T-cell (primary cell): ENCODE measurements around the gene KIAA0586. TPM values are rescaled to one million over a fixed set of nuclear protein-coding genes. Genes with fewer than 3 reads are reported as not detected.
"Not testable (repeated sequence)": the region's sequence is repeated elsewhere in the genome, so short reads cannot be mapped to it uniquely, and the experiment has no call there.

Source experiments
- ATAC-seq, 4 experiments: fragments of 200-7000 bp in 3 of 4; fragments of 150-1000 bp in 1 of 4; cut with Tn5 transposase; replicated peaks in 1 of 4; 1 replicate in 3 of 4; 2 replicates in 1 of 4; pipeline ENCODE4 v1.10.0; 2021; ENCODE audit warnings: moderate library complexity in 3 of 4, mild to moderate bottlenecking in 2 of 4, moderate number of reproducible peaks in 1 of 4
- CTCF ChIA-PET, 2 donors: fragments of 300-600 bp; sonication (Branson Sonifier 250); formaldehyde crosslinking; loops; one replicate each; lab custom pipeline; 2022; ENCODE audit warnings: antibody characterized with exemption in 2 of 2; lab: Charles Lee
- POLR2A ChIA-PET, 2 donors: fragments of 300-600 bp; sonication (Branson Sonifier 250); formaldehyde crosslinking; loops; one replicate each; lab custom pipeline; 2022; ENCODE audit warnings: antibody characterized with exemption in 2 of 2; lab: Charles Lee
- DNase-seq, 35 experiments: peaks; one replicate each; pipeline versions ENCODE4 v3.0.0 to v3.0.0-alpha.2; 2013 to 2023
- H3K27ac ChIP-seq: one replicate; pipeline ENCODE4 v1.5.1; 2013; ENCODE audit warnings: low read length
- H3K27me3 ChIP-seq, 2 experiments: replicated peaks in 1 of 2; 1 replicate in 1 of 2; 2 replicates in 1 of 2; pipeline versions ENCODE4 v1.6.1 to v1.7.0; 2013; ENCODE audit warnings: low read length in 1 of 2, mixed read lengths in 1 of 2; ENCODE audit not compliant: control insufficient read depth in 2 of 2, insufficient read depth in 2 of 2; ENCODE audit errors: extremely low read depth in 1 of 2
- H3K36me3 ChIP-seq, 2 donors: 1 replicate in 1 of 2; 2 replicates in 1 of 2; pipeline versions ENCODE4 v1.6.1 to v1.7.0; 2013; ENCODE audit warnings: low read length in 1 of 2; ENCODE audit not compliant: control insufficient read depth in 2 of 2, insufficient read depth in 1 of 2; ENCODE audit errors: extremely low read depth in 1 of 2
- H3K4me1 ChIP-seq, 2 experiments: 1 replicate in 1 of 2; 2 replicates in 1 of 2; pipeline versions ENCODE4 v1.6.1 to v1.7.0; 2013; ENCODE audit warnings: low read length in 2 of 2, mixed read lengths in 1 of 2; ENCODE audit not compliant: insufficient read depth in 2 of 2, control insufficient read depth in 1 of 2; ENCODE audit errors: extremely low read depth in 1 of 2
- H3K4me3 ChIP-seq, 2 donors: 1 replicate in 1 of 2; 2 replicates in 1 of 2; pipeline versions ENCODE4 v1.5.1 to v1.7.0; 2013; ENCODE audit warnings: mild to moderate bottlenecking in 2 of 2, low read length in 1 of 2, moderate library complexity in 1 of 2; ENCODE audit not compliant: control insufficient read depth in 1 of 2; ENCODE audit errors: extremely low read depth in 1 of 2
- H3K9me3 ChIP-seq: 2 replicates; pipeline ENCODE4 v1.7.0; 2013
- H3K27ac Mint-ChIP-seq, 2 donors: one replicate each; pipeline ENCODE4 v1.8.0; 2020 to 2021; ENCODE audit warnings: mild to moderate bottlenecking in 2 of 2, mixed read lengths in 2 of 2
- H3K27me3 Mint-ChIP-seq, 2 donors: one replicate each; pipeline ENCODE4 v1.8.0; 2021 to 2022; ENCODE audit warnings: mixed read lengths in 2 of 2
- H3K36me3 Mint-ChIP-seq: one replicate; pipeline ENCODE4 v1.8.0; 2021; ENCODE audit warnings: mixed read lengths
- H3K4me1 Mint-ChIP-seq, 3 donors: one replicate each; pipeline ENCODE4 v1.8.0; 2020 to 2022; ENCODE audit warnings: mixed read lengths in 3 of 3, mild to moderate bottlenecking in 1 of 3
- H3K4me3 Mint-ChIP-seq, 3 donors: one replicate each; pipeline ENCODE4 v1.8.0; 2020 to 2022; ENCODE audit warnings: mild to moderate bottlenecking in 3 of 3, mixed read lengths in 3 of 3, moderate library complexity in 3 of 3
- H3K9me3 Mint-ChIP-seq, 3 donors: one replicate each; pipeline ENCODE4 v1.8.0; 2020 to 2022; ENCODE audit warnings: mixed read lengths in 3 of 3
- WGBS: methylation state at CpG from one replicate; pipeline ENCODE4 v1.1.5; 2013; ENCODE audit warnings: missing lambda C conversion rate; ENCODE audit not compliant: insufficient coverage; 5-methylcytosine and 5-hydroxymethylcytosine counted together
- total RNA-seq, 35 experiments: library from RNA in 6 of 35; stranded (reverse) in 6 of 35; fragments of 120-200 nt in 1 of 35; gene quantifications; one replicate each; pipeline versions ENCODE4 v1.2.1 to v1.2.4 and lab custom pipeline; 2013 to 2026

Gene KIAA0586
- total RNA-seq, 5 donors from 2014 or later (not counting 1 experiment from before 2014, with no cell fraction given): 32.5 to 37.8 (median 33.7) TPM

DNA sequence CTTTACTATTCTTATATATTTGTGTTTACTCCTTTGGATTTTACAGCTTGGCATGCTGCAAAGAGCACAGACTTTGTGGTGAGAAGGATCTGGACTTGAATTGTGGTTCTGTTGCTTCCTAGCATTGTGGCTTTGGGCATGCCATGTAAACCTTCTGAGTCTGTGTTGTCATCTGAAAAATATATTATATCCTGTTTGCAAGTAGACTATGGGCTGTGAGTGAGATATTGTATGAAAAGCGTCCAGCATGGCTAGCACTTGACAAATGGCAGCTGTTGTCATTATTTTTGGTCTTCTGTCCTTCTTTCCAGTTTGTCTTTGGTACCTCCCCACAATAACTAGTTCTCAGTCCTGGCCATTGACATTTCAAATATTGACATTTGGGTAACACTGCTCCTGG is 148.4 kb downstream of the KIAA0586 start:
- DNase-seq: no peak
- Histone ChIP-seq H3K27me3 (no peaks in the 10 kb centered on the region), H3K27ac (no peak overlapping the region), H3K4me3 (no peak overlapping the region), H3K9me3 (no peaks in the 10 kb centered on the region), H3K4me1 (peaks cover 10 to 31% of the 10 kb centered on the region in 2 experiments), H3K36me3 (no peaks in the 10 kb centered on the region)
- no peak overlapping the region for H3K4me3 Mint-ChIP-seq
- H3K9me3 Mint-ChIP-seq: peaks cover 0 to 6% (median 3%) of the 10 kb centered on the region in 3 donors
- POLR2A ChIA-PET: interaction anchor here in 1 of 2 donors (0.6 kb wide), 1 partner anchor 21 kb away, joined by 4 read pairs; no protein-coding TSS in a partner anchor
- peaks cover 0 to 4% of the 10 kb centered on the region in 2 donors for H3K27me3 Mint-ChIP-seq
- CTCF ChIA-PET: interaction anchor here in 1 of 2 donors (0.6 kb wide), 1 partner anchor 80 kb away, joined by 3 read pairs; no protein-coding TSS in a partner anchor
- H3K36me3 Mint-ChIP-seq: peaks cover 3% of the 10 kb centered on the region
- WGBS: no CpG with 5 or more reads among the region's 1 CpG
- no peak for ATAC-seq
- H3K27ac Mint-ChIP-seq: no peak overlapping the region
- H3K4me1 Mint-ChIP-seq: peaks cover 19 to 40% (median 20%) of the 10 kb centered on the region in 3 donors

DNA sequence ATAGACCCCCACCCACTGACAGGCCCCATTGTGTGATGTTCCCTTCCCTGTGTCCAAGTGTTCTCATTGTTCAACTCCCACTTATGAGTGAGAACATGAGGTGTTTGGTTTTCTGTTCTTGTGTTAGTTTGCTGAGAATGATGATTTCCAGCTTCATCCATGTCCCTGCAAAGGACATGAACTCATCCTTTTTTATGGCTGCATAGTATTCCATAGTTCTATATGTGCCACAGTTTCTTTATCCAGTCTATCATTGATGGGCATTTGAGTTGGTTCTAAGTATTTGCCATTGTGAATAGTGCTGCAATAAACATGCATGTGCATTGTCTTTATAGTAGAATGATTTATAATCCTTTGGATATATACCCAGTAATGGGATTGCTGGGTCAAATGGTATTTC is 152.5 kb downstream of the KIAA0586 start:
- CTCF ChIA-PET, H3K27ac Mint-ChIP-seq, ATAC-seq, H3K36me3 ChIP-seq, H3K4me3 Mint-ChIP-seq, H3K27ac ChIP-seq, H3K27me3 Mint-ChIP-seq, DNase-seq, H3K4me3 ChIP-seq, H3K9me3 ChIP-seq, POLR2A ChIA-PET, H3K4me1 ChIP-seq, H3K27me3 ChIP-seq: not testable (repeated sequence)
- peaks cover 0 to 13% (median 2%) of the 10 kb centered on the region in 3 donors for H3K4me1 Mint-ChIP-seq
- H3K36me3 Mint-ChIP-seq: peaks cover 20% of the 10 kb centered on the region
- peaks cover 7 to 12% (median 8%) of the 10 kb centered on the region in 3 donors for H3K9me3 Mint-ChIP-seq

DNA sequence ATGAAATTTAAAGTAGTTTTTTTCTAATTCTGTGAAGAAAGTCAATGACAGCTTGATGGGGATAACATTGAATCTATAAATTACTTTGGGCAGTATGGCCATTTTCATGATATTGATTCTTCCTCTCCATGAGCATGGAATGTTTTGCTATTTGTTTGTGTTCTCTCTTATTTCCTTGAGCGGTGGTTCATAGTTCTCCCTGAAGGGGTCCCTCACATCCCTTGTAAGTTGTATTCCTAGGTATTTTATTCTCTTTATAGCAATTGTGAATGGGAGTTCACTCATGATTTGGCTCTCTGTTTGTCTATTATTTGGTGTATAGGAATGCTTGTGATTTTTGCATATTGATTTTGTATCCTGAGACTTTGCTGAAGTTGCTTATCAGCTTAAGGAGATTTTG is 153.9 kb downstream of the KIAA0586 start:
- H3K9me3 ChIP-seq, DNase-seq, CTCF ChIA-PET, H3K4me3 Mint-ChIP-seq, H3K4me3 ChIP-seq, H3K4me1 ChIP-seq, POLR2A ChIA-PET, H3K36me3 ChIP-seq, H3K4me1 Mint-ChIP-seq, H3K27me3 Mint-ChIP-seq, H3K27ac ChIP-seq, H3K27me3 ChIP-seq, H3K27ac Mint-ChIP-seq, ATAC-seq: not testable (repeated sequence)
- Mint-ChIP-seq H3K9me3 (peaks cover 7 to 12% (median 8%) of the 10 kb centered on the region in 3 donors), H3K36me3 (peaks cover 20% of the 10 kb centered on the region)
- no CpG with 5 or more reads among the region's 1 CpG for WGBS

- ATAC-seq: no peak
- H3K4me3 ChIP-seq: no peak overlapping the region
- ChIA-PET CTCF (no interaction called here), POLR2A (no interaction called here)
- WGBS: no CpG with 5 or more reads among the region's 1 CpG
- no peak for DNase-seq
- H3K27me3 ChIP-seq: no peaks in the 10 kb centered on the region
- no peaks in the 10 kb centered on the region for H3K36me3 ChIP-seq
- H3K9me3 ChIP-seq: no peaks in the 10 kb centered on the region
- no peak overlapping the region for H3K27ac Mint-ChIP-seq
- peaks cover 0 to 2% of the 10 kb centered on the region in 2 experiments for H3K4me1 ChIP-seq
- peaks cover 2 to 6% (median 4%) of the 10 kb centered on the region in 3 donors for H3K4me1 Mint-ChIP-seq
- H3K9me3 Mint-ChIP-seq: peaks cover 7 to 12% (median 8%) of the 10 kb centered on the region in 3 donors
- peaks cover 0 to 9% of the 10 kb centered on the region in 2 donors for H3K27me3 Mint-ChIP-seq
- no peak overlapping the region for H3K4me3 Mint-ChIP-seq
- H3K27ac ChIP-seq: no peak overlapping the region
- peaks cover 20% of the 10 kb centered on the region for H3K36me3 Mint-ChIP-seq
These were observed 156.9 kb downstream of the KIAA0586 start for GRCh38 chr14:58584383-58584782.

GRCh38 chr14:58587271-58587670 is 159.8 kb downstream of the KIAA0586 start:
- DNase-seq (no peak), ATAC-seq (no peak)
- Mint-ChIP-seq H3K27ac (no peak overlapping the region), H3K36me3 (peaks cover 11% of the 10 kb centered on the region), H3K4me3 (no peak overlapping the region), H3K9me3 (peaks cover 6 to 7% (median 6%) of the 10 kb centered on the region in 3 donors), H3K4me1 (peaks cover 2 to 6% (median 4%) of the 10 kb centered on the region in 3 donors), H3K27me3 (peaks cover 0 to 7% of the 10 kb centered on the region in 2 donors)
- no peak overlapping the region for H3K4me3 ChIP-seq
- no peaks in the 10 kb centered on the region for H3K9me3 ChIP-seq
- CTCF ChIA-PET: no interaction called here
- POLR2A ChIA-PET: no interaction called here
- H3K36me3 ChIP-seq: no peaks in the 10 kb centered on the region
- no peaks in the 10 kb centered on the region for H3K27me3 ChIP-seq
- peaks cover 0 to 2% of the 10 kb centered on the region in 2 experiments for H3K4me1 ChIP-seq
- no peak overlapping the region for H3K27ac ChIP-seq
- no CpG with 5 or more reads among the region's 1 CpG for WGBS

GRCh38 chr14:58588321-58588720 is 160.8 kb downstream of the KIAA0586 start:
- WGBS: 95% methylated on average over 4 of the region's 18 CpGs
- H3K27me3 ChIP-seq, H3K36me3 ChIP-seq, H3K4me1 Mint-ChIP-seq, H3K27me3 Mint-ChIP-seq, H3K36me3 Mint-ChIP-seq, H3K27ac Mint-ChIP-seq, DNase-seq, H3K4me1 ChIP-seq, POLR2A ChIA-PET, H3K4me3 Mint-ChIP-seq, H3K27ac ChIP-seq, H3K9me3 ChIP-seq, H3K4me3 ChIP-seq, ATAC-seq, H3K9me3 Mint-ChIP-seq, CTCF ChIA-PET: not testable (repeated sequence)

DNA sequence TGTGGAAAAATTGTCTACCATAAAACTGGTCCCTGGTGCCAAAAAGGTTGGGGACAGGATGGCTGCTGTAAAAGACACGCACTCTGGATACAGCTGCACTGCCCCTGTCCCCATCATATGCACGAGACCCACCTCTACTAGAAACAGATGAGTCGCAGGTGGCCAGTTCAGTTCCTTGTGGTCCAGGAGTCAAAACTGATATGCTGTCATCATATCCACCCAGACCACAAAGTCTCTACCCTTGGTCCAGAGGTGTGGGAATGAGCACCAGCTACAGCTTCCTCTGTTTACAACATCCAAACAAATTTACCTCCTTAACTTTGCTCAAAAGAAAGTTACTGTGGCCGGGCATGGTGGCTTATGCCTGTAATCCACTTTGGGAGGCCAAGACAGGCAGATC is 166.5 kb downstream of the KIAA0586 start:
- Histone ChIP-seq H3K4me3 (no peak overlapping the region), H3K27ac (no peak overlapping the region), H3K27me3 (no peaks in the 10 kb centered on the region), H3K36me3 (no peaks in the 10 kb centered on the region), H3K9me3 (no peaks in the 10 kb centered on the region), H3K4me1 (peaks cover 22 to 24% of the 10 kb centered on the region in 2 experiments)
- ChIA-PET POLR2A (no interaction called here), CTCF (no interaction called here)
- Mint-ChIP-seq H3K27me3 (peaks cover 0 to 3% of the 10 kb centered on the region in 2 donors), H3K4me3 (no peak overlapping the region), H3K36me3 (no peaks in the 10 kb centered on the region), H3K27ac (no peak overlapping the region), H3K9me3 (no peaks in the 10 kb centered on the region), H3K4me1 (peaks cover 27 to 36% (median 35%) of the 10 kb centered on the region in 3 donors)
- ATAC-seq (no peak), DNase-seq (no peak)
- WGBS: 90% methylated on average over 2 of the region's 4 CpGs
